ENCODE measurements around the gene DOCK10. TPM values are rescaled to one million over a fixed set of nuclear protein-coding genes. Genes with fewer than 3 reads are reported as not detected.

Gene DOCK10
- total RNA-seq, 2 donors from 2014 or later, result 0.93 to 2.0 TPM

DNA sequence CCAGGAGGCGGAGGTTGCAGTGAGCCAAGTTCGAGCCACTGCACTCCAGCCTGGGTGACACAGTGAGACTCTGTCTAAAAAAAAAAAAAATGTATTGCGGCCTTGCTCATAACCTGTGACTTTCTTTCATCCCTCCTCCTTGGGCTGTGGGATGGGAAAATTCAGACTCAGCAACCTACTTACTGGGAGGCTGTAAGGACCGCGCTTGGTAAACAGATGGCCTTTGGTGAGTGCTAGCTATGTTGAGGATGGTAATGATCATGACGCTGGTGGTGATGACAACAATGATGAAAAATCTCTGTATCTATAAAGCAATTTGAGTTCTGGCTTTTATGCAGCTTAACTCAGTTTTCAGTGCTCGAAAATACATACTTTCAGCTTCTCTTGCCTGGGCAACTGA lies 261.4 kb downstream of the DOCK10 start:
- no peak for DNase-seq (ENCODE audit: low spot score)
- Histone ChIP-seq H3K36me3 (no peaks in the 10 kb centered on the region), H3K4me1 (no peaks in the 10 kb centered on the region), H3K27ac (no peak overlapping the region), H3K27me3 (no peaks in the 10 kb centered on the region), H3K4me3 (no peak overlapping the region), H3K9me3 (no peaks in the 10 kb centered on the region)
- TF ChIP-seq, protein P1, sequence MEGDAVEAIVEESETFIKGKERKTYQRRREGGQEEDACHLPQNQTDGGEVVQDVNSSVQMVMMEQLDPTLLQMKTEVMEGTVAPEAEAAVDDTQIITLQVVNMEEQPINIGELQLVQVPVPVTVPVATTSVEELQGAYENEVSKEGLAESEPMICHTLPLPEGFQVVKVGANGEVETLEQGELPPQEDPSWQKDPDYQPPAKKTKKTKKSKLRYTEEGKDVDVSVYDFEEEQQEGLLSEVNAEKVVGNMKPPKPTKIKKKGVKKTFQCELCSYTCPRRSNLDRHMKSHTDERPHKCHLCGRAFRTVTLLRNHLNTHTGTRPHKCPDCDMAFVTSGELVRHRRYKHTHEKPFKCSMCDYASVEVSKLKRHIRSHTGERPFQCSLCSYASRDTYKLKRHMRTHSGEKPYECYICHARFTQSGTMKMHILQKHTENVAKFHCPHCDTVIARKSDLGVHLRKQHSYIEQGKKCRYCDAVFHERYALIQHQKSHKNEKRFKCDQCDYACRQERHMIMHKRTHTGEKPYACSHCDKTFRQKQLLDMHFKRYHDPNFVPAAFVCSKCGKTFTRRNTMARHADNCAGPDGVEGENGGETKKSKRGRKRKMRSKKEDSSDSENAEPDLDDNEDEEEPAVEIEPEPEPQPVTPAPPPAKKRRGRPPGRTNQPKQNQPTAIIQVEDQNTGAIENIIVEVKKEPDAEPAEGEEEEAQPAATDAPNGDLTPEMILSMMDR (IDR thresholded peaks at IDR 0.05), result no peak

DNA sequence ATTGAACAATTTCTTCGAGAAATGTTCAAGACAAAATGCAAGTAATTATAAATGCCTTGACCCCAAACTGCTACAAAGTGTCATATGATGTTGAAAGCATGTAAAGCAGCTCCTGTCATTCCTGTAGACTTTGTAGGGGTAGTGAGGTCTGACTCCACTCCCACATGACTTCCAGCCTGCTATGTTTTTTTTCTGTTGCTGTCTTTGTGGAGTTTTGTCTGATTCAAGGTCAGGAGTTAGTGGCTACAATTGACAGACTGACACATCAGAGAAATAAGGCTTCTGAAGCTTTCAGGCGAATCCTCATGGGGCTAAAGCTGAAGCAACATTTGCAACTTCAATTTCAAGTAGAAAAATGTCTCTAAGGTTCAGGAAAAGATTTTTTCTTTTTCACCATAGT lies 262.2 kb downstream of the DOCK10 start:
- no peak overlapping the region for H3K27ac ChIP-seq
- no peaks in the 10 kb centered on the region for H3K36me3 ChIP-seq
- DNase-seq (ENCODE audit: low spot score), result no peak
- H3K9me3 ChIP-seq, result no peaks in the 10 kb centered on the region
- TF ChIP-seq, protein P1 (IDR thresholded peaks at IDR 0.05), result no peak
- H3K27me3 ChIP-seq, result no peaks in the 10 kb centered on the region
- no peaks in the 10 kb centered on the region for H3K4me1 ChIP-seq
- no peak overlapping the region for H3K4me3 ChIP-seq

DNA sequence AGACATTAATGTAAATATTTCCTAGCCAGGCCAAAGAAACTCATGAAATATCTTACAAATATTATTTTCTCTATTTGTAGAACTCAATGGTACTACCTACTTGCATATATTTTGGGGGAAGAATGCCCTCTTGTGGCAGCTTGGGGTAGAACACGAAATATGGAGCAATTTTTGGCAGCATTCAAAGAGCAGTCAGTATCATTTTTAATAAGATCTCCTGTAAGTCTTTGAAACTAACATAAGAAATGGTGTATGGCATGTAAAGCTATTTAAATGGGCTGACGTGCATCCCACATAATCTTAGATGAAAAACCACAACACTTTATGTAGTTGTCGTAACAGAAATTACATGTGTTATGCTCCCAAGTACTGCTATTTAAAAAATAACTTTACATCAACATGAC lies 263.8 kb downstream of the DOCK10 start:
- Histone ChIP-seq H3K27me3 (no peaks in the 10 kb centered on the region), H3K36me3 (no peaks in the 10 kb centered on the region), H3K27ac (no peak overlapping the region), H3K9me3 (no peaks in the 10 kb centered on the region), H3K4me3 (no peak overlapping the region), H3K4me1 (no peaks in the 10 kb centered on the region)
- DNase-seq (ENCODE audit: low spot score), result peak; percentile 83
- TF ChIP-seq, protein P1 (IDR thresholded peaks at IDR 0.05), result peak; percentile 65 to 82

DNA sequence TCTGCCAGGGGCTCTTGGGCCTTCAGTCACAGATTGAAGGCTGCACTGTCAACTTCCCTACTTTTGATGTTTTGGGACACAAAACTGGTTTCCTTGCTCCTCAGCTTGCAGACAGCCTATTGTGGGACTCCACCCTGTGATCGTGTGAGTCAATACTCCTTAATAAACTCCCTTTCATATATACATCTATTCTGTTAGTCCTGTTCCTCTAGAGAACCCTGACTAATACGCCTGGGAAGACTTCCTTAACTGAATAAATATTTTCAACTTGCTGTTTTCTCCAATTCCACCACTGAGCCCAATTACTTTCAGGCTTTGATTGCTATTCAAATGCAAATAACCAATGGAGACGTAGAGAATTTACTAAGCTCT lies 264.7 kb downstream of the DOCK10 start:
- no peak overlapping the region for H3K4me3 ChIP-seq
- no peak for DNase-seq (ENCODE audit: low spot score)
- no peaks in the 10 kb centered on the region for H3K36me3 ChIP-seq
- H3K9me3 ChIP-seq, result no peaks in the 10 kb centered on the region
- no peaks in the 10 kb centered on the region for H3K4me1 ChIP-seq
- TF ChIP-seq, protein P1 (IDR thresholded peaks at IDR 0.05), result no peak
- no peaks in the 10 kb centered on the region for H3K27me3 ChIP-seq
- H3K27ac ChIP-seq, result no peak overlapping the region

DNA sequence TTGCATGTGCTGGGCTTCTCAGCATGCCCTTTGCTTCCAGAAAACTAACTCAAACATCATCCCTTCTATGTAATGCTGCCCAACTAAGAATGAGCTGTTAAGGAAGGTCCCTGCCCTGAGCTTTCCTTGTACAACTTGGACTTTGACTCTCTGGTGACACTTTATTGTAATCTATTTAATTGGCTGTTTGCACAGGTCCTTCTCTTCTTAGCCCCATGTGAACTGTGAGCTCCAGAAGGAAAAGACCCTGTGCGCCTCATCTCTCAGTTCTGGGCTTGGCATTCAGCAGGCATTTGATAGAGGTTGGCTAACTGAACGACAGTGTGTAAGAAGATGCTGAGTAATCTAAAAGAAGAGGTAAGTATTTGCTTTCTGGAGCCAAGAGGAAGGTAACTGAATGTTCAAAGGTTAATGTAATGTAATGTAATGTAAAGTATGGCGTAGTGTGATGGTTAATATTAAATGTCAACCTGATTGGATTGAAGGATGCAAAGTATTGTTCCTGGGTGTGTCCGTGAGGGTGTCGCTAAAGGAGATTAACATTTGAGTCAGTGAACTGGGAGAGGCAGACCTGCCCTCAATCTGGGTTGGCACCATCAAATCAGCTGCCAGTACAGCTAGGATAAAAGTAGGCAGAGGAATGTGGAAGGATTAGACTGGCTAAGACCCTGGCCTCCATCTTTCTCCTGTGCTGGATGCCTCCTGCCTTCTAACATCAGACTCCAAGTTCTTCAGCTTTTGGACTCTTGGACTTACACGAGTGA lies 265.3 kb downstream of the DOCK10 start:
- Histone ChIP-seq H3K4me1 (no peaks in the 10 kb centered on the region), H3K27ac (no peak overlapping the region), H3K27me3 (no peaks in the 10 kb centered on the region), H3K4me3 (no peak overlapping the region), H3K36me3 (no peaks in the 10 kb centered on the region), H3K9me3 (no peaks in the 10 kb centered on the region)
- no peak for DNase-seq (ENCODE audit: low spot score)
- TF ChIP-seq, protein P1 (IDR thresholded peaks at IDR 0.05), result no peak

DNA sequence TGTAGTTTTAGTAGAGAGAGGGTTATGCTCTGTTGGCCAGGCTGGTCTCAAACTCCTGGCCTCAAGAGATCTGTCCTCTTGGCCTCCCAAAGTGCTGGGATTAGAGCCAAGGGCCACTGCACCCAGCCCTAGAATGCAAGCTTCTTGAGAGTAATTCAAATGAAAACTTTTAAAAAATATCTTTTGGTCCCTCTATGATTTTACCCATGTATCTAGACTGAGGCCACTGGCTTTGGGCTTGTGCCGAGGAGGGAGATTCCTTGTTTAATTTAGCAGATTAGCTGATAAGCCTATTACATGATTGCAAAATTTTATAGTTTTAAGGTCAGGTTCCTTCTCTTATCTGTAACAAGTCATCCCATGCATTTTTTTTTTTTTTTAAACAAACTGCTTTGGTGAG lies 266.6 kb downstream of the DOCK10 start:
- no peaks in the 10 kb centered on the region for H3K9me3 ChIP-seq
- no peak overlapping the region for H3K4me3 ChIP-seq
- H3K27ac ChIP-seq, result no peak overlapping the region
- H3K27me3 ChIP-seq, result no peaks in the 10 kb centered on the region
- H3K4me1 ChIP-seq, result no peaks in the 10 kb centered on the region
- H3K36me3 ChIP-seq, result no peaks in the 10 kb centered on the region
- TF ChIP-seq, protein P1 (IDR thresholded peaks at IDR 0.05), result no peak
- DNase-seq (ENCODE audit: low spot score), result no peak
